H9 (cell line): ENCODE results near the gene TSSC4. TPM values are rescaled to one million over a fixed set of nuclear protein-coding genes. Genes with fewer than 3 reads are reported as not detected.

Experiments used
- DNase-seq: peaks from one replicate; pipeline ENCODE4 v3.0.0-alpha.2; 2017
- H2AFZ ChIP-seq: one replicate; pipeline ENCODE4 v1.6.1; 2013; ENCODE audit warnings: mild to moderate bottlenecking, low read length, control low read depth, moderate library complexity
- H2AK5ac ChIP-seq: 2 replicates; pipeline ENCODE4 v1.6.1; 2013; ENCODE audit warnings: low read length, control low read depth, mixed read lengths; ENCODE audit not compliant: insufficient read length
- H2BK120ac ChIP-seq: one replicate; pipeline ENCODE4 v1.6.1; 2013; ENCODE audit warnings: low read depth, mild to moderate bottlenecking, low read length, control low read depth, inconsistent platforms; ENCODE audit not compliant: poor library complexity, severe bottlenecking
- H2BK12ac ChIP-seq: 2 replicates; pipeline ENCODE4 v1.6.1; 2013; ENCODE audit warnings: low read length, control low read depth, mixed read lengths, low read depth; ENCODE audit not compliant: insufficient read length
- H2BK15ac ChIP-seq: 2 replicates; pipeline ENCODE4 v1.6.1; 2013; ENCODE audit warnings: low read depth, low read length, control low read depth
- H2BK20ac ChIP-seq: one replicate; pipeline ENCODE4 v1.6.1; 2013; ENCODE audit warnings: low read depth, mild to moderate bottlenecking, low read length, control low read depth, inconsistent platforms; ENCODE audit not compliant: poor library complexity, severe bottlenecking
- H2BK5ac ChIP-seq: 2 replicates; pipeline ENCODE4 v1.6.1; 2013; ENCODE audit warnings: low read length, control low read depth, mixed read lengths; ENCODE audit not compliant: insufficient read length
- H3K14ac ChIP-seq: 2 replicates; pipeline ENCODE4 v1.6.1; 2013; ENCODE audit warnings: low read length, control low read depth; ENCODE audit not compliant: insufficient read depth
- H3K18ac ChIP-seq: 2 replicates; pipeline ENCODE4 v1.6.1; 2013; ENCODE audit warnings: low read depth, mild to moderate bottlenecking, mixed read lengths, low read length, control low read depth; ENCODE audit not compliant: insufficient read length
- H3K23ac ChIP-seq: 2 replicates; pipeline ENCODE4 v1.6.1; 2013; ENCODE audit warnings: low read length, control low read depth, mixed read lengths, low read depth; ENCODE audit not compliant: insufficient read length
- H3K23me2 ChIP-seq: 2 replicates; pipeline ENCODE4 v1.6.1; 2013; ENCODE audit warnings: low read depth, mild to moderate bottlenecking, mixed read lengths, low read length, control low read depth; ENCODE audit not compliant: insufficient read length, poor library complexity, severe bottlenecking
- H3K27ac ChIP-seq: 2 replicates; pipeline ENCODE4 v1.5.1; 2013; ENCODE audit warnings: low read length, control low read depth, mixed read lengths, low read depth; ENCODE audit not compliant: insufficient read length
- H3K27me3 ChIP-seq: 2 replicates; pipeline ENCODE4 v1.6.1; 2013; ENCODE audit warnings: low read length, control low read depth, inconsistent platforms; ENCODE audit not compliant: insufficient read depth
- H3K4ac ChIP-seq: 2 replicates; pipeline ENCODE4 v1.6.1; 2013; ENCODE audit warnings: low read depth, mild to moderate bottlenecking, control low read depth, inconsistent platforms, low read length, moderate library complexity
- H3K4me1 ChIP-seq: 2 replicates; pipeline ENCODE4 v1.6.1; 2013; ENCODE audit warnings: low read length, control low read depth, inconsistent platforms; ENCODE audit not compliant: insufficient read depth
- H3K4me2 ChIP-seq: 2 replicates; pipeline ENCODE4 v1.6.1; 2013; ENCODE audit warnings: low read length, control low read depth, mixed read lengths; ENCODE audit not compliant: insufficient read length, insufficient read depth
- H3K56ac ChIP-seq: 2 replicates; pipeline ENCODE4 v1.6.1; 2013; ENCODE audit warnings: low read depth, mild to moderate bottlenecking, mixed read lengths, low read length, control low read depth; ENCODE audit not compliant: insufficient read length
- H3K79me1 ChIP-seq: 2 replicates; pipeline ENCODE4 v1.6.1; 2013; ENCODE audit warnings: low read depth, mild to moderate bottlenecking, moderate library complexity, low read length, control low read depth, inconsistent platforms; ENCODE audit not compliant: insufficient read depth, poor library complexity, severe bottlenecking
- H3K79me2 ChIP-seq: 2 replicates; pipeline ENCODE4 v1.6.1; 2013; ENCODE audit warnings: low read length, control low read depth, inconsistent platforms; ENCODE audit not compliant: insufficient read depth
- H3K9ac ChIP-seq: 2 replicates; pipeline ENCODE4 v1.6.1; 2013; ENCODE audit warnings: low read length, control low read depth, mixed read lengths; ENCODE audit not compliant: insufficient read length; ENCODE audit errors: extremely low read depth
- H3K9me3 ChIP-seq: one replicate; pipeline ENCODE4 v1.6.1; 2013; ENCODE audit warnings: low read depth, low read length, inconsistent platforms; ENCODE audit not compliant: control insufficient read depth
- H3T11ph ChIP-seq: one replicate; pipeline ENCODE4 v1.6.1; 2013; ENCODE audit warnings: mild to moderate bottlenecking, low read length, control low read depth, inconsistent platforms
- H4K20me1 ChIP-seq: one replicate; pipeline ENCODE4 v1.6.1; 2013; ENCODE audit not compliant: control insufficient read depth, insufficient read length, insufficient read depth
- H4K5ac ChIP-seq: 2 replicates; pipeline ENCODE4 v1.6.1; 2013; ENCODE audit warnings: low read depth, mild to moderate bottlenecking, mixed read lengths, low read length, control low read depth; ENCODE audit not compliant: insufficient read length
- H4K8ac ChIP-seq: replicated peaks from 2 replicates; pipeline ENCODE4 v1.6.1; 2013; ENCODE audit warnings: low read length, control low read depth, mixed read lengths, low read depth; ENCODE audit not compliant: insufficient read length
- H4K91ac ChIP-seq: 2 replicates; pipeline ENCODE4 v1.6.1; 2013; ENCODE audit warnings: low read depth, mild to moderate bottlenecking, moderate library complexity, mixed read lengths, low read length, control low read depth; ENCODE audit not compliant: insufficient read length
- H3K27ac Mint-ChIP-seq, 3 experiments: 2 replicates in 2 of 3; 3 replicates in 1 of 3; pipeline ENCODE4 v1.8.0; 2020 to 2021; ENCODE audit warnings: mixed read lengths in 3 of 3, mild to moderate bottlenecking in 1 of 3, moderate library complexity in 1 of 3
- H3K27me3 Mint-ChIP-seq: 2 replicates; pipeline ENCODE4 v1.8.0; 2021; ENCODE audit warnings: low read depth, mild to moderate bottlenecking, moderate library complexity, mixed read lengths
- H3K36me3 Mint-ChIP-seq, 3 experiments: 2 replicates in 2 of 3; 3 replicates in 1 of 3; pipeline ENCODE4 v1.8.0; 2020 to 2021; ENCODE audit warnings: low read depth in 3 of 3, mixed read lengths in 3 of 3; ENCODE audit not compliant: insufficient read depth in 1 of 3
- H3K4me1 Mint-ChIP-seq, 2 experiments: 2 replicates each; pipeline ENCODE4 v1.8.0; 2020; ENCODE audit warnings: mixed read lengths in 2 of 2
- H3K4me3 Mint-ChIP-seq, 2 experiments: 2 replicates in 1 of 2; 3 replicates in 1 of 2; pipeline ENCODE4 v1.8.0; 2020 to 2021; ENCODE audit warnings: mild to moderate bottlenecking in 2 of 2, mixed read lengths in 2 of 2, moderate library complexity in 1 of 2
- H3K9me3 Mint-ChIP-seq, 2 experiments: 2 replicates in 1 of 2; 3 replicates in 1 of 2; pipeline ENCODE4 v1.8.0; 2020; ENCODE audit warnings: mild to moderate bottlenecking in 2 of 2, mixed read lengths in 2 of 2, moderate library complexity in 1 of 2
- WGBS: extraction: QIAGEN DNeasy Blood & Tissue Kit; methylation state at CpG from one replicate; pipeline ENCODE4 v1.1.7; 2013; ENCODE audit warnings: missing lambda C conversion rate, low lambda C conversion rate, mixed read lengths; ENCODE audit not compliant: insufficient read length; ENCODE audit errors: extremely low coverage; 5-methylcytosine and 5-hydroxymethylcytosine counted together
- total RNA-seq: library from RNA; stranded (reverse); gene quantifications from 2 replicates; pipeline ENCODE4 v1.2.1, GENCODE V29; 2021
- TF ChIP-seq, protein P1 (sequence below): fragments of 200-600 bp; sonication (generic); conservative IDR thresholded peaks from 3 replicates; pipeline ENCODE4 v1.8.0; 2021; ENCODE audit warnings: antibody characterized with exemption, mild to moderate bottlenecking

The TSSC4 gene
- total RNA-seq, 1 experiment from 2014 or later, result 51.0 TPM

DNA sequence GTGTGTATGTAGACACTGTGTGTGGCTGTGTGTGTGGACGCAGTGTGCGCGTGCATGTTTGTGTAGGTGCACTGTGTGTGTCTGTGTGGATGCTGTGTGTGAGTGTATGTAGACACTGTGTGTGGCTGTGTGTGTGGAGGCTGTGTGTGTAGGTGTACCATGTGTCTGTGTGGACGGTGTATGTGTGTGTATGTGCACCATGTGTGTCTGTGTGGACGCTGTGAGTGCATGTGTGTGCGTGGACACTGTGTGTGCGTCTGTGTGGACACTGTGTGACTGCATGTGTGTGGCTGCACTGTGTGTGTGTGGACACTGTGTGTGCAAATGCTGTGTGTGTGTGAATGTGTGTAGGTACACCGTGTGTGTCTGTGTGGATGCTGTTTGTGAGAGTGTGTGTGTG lies 33.5 kb downstream of the TSSC4 start:
- no peaks in the 10 kb centered on the region for H3K36me3 Mint-ChIP-seq
- no peaks in the 10 kb centered on the region for H3K9me3 ChIP-seq
- no peak overlapping the region for H3K14ac ChIP-seq
- H3K27ac Mint-ChIP-seq, result no peak overlapping the region
- TF ChIP-seq, protein P1, sequence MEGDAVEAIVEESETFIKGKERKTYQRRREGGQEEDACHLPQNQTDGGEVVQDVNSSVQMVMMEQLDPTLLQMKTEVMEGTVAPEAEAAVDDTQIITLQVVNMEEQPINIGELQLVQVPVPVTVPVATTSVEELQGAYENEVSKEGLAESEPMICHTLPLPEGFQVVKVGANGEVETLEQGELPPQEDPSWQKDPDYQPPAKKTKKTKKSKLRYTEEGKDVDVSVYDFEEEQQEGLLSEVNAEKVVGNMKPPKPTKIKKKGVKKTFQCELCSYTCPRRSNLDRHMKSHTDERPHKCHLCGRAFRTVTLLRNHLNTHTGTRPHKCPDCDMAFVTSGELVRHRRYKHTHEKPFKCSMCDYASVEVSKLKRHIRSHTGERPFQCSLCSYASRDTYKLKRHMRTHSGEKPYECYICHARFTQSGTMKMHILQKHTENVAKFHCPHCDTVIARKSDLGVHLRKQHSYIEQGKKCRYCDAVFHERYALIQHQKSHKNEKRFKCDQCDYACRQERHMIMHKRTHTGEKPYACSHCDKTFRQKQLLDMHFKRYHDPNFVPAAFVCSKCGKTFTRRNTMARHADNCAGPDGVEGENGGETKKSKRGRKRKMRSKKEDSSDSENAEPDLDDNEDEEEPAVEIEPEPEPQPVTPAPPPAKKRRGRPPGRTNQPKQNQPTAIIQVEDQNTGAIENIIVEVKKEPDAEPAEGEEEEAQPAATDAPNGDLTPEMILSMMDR, result no peak
- H3K23me2 ChIP-seq, result no peaks in the 10 kb centered on the region
- H3K18ac ChIP-seq, result no peak overlapping the region
- no peaks in the 10 kb centered on the region for H3K79me2 ChIP-seq
- no peak overlapping the region for H3K56ac ChIP-seq
- no peak overlapping the region for H2BK5ac ChIP-seq
- no peaks in the 10 kb centered on the region; a peak in 1 of 5 replicates for H3K9me3 Mint-ChIP-seq
- H2AK5ac ChIP-seq, result no peak overlapping the region
- H3K9ac ChIP-seq, result no peak overlapping the region
- H3K27me3 Mint-ChIP-seq, result peaks cover 37% of the 10 kb centered on the region
- no peak overlapping the region for H4K8ac ChIP-seq
- H2BK120ac ChIP-seq, result no peak overlapping the region
- no peak overlapping the region for H2BK15ac ChIP-seq
- no peak overlapping the region for H2BK12ac ChIP-seq
- H3K23ac ChIP-seq, result no peak overlapping the region
- H3K79me1 ChIP-seq, result no peaks in the 10 kb centered on the region
- no peaks in the 10 kb centered on the region for H3K4me1 Mint-ChIP-seq
- no peak overlapping the region for H3T11ph ChIP-seq
- no peak for DNase-seq
- H2AFZ ChIP-seq, result no peak overlapping the region
- no peaks in the 10 kb centered on the region for H3K4me1 ChIP-seq
- no peak overlapping the region for H3K4ac ChIP-seq
- no peak overlapping the region for H2BK20ac ChIP-seq
- no CpG with 5 or more reads among the region's 8 CpGs for WGBS
- no peak overlapping the region for H3K27ac ChIP-seq
- no peak overlapping the region for H4K91ac ChIP-seq
- no peaks in the 10 kb centered on the region for H4K20me1 ChIP-seq
- no peaks in the 10 kb centered on the region; the same call in 1 of the 2 replicates for H3K27me3 ChIP-seq
- no peak overlapping the region for H4K5ac ChIP-seq
- no peak overlapping the region for H3K4me3 Mint-ChIP-seq
- H3K4me2 ChIP-seq, result no peak overlapping the region
